ENCODE measurements around the gene TMX2. TPM values are rescaled to one million over a fixed set of nuclear protein-coding genes. Genes with fewer than 3 reads are reported as not detected.
A peak's percentile ranks its signal among the peaks of the same experiment; 100 is the strongest.

The TMX2 gene
- total RNA-seq, 1 donor: 47.8 TPM

GRCh38 chr11:57776577-57777210 is 64.3 kb downstream of the TMX2 start:
- Histone ChIP-seq H3K4me3 (ENCODE audit: insufficient read depth, low read length) (no peak overlapping the region), H3K27ac (ENCODE audit: low read depth, low read length) (peak overlapping the region; percentile 96), H3K36me3 (ENCODE audit: insufficient read depth, low read length) (no peaks in the 10 kb centered on the region), H3K79me2 (ENCODE audit: insufficient read depth, low read length) (peaks cover 94% of the 10 kb centered on the region), H3K27me3 (ENCODE audit: insufficient read depth, low read length) (no peaks in the 10 kb centered on the region), H2AFZ (ENCODE audit: low read length) (no peak overlapping the region), H3K4me2 (ENCODE audit: insufficient read depth, low read length) (peak overlapping the region; percentile 73), H3K4me1 (ENCODE audit: insufficient read depth, low read length) (peaks cover 63% of the 10 kb centered on the region), H3K9me3 (ENCODE audit: low read depth, low read length) (no peaks in the 10 kb centered on the region), H4K20me1 (ENCODE audit: insufficient read depth, low read length) (peaks cover 62% of the 10 kb centered on the region)
- DNase-seq (ENCODE audit: insufficient read length, low spot score, missing footprints): no peak
- TF ChIP-seq CTCF (IDR thresholded peaks at IDR 0.05; ENCODE audit: extremely low read depth, low read depth, low read length): no peak

GRCh38 chr11:57777969-57778317 is 65.5 kb downstream of the TMX2 start:
- Histone ChIP-seq H3K4me3 (ENCODE audit: insufficient read depth, low read length) (peak overlapping the region; percentile 36), H3K27me3 (ENCODE audit: insufficient read depth, low read length) (no peaks in the 10 kb centered on the region), H3K27ac (ENCODE audit: low read depth, low read length) (peak overlapping the region; percentile 96), H2AFZ (ENCODE audit: low read length) (no peak overlapping the region), H3K4me2 (ENCODE audit: insufficient read depth, low read length) (peak overlapping the region; percentile 77), H3K79me2 (ENCODE audit: insufficient read depth, low read length) (peaks cover 94% of the 10 kb centered on the region), H4K20me1 (ENCODE audit: insufficient read depth, low read length) (peaks cover 53% of the 10 kb centered on the region), H3K36me3 (ENCODE audit: insufficient read depth, low read length) (no peaks in the 10 kb centered on the region), H3K4me1 (ENCODE audit: insufficient read depth, low read length) (peaks cover 52% of the 10 kb centered on the region), H3K9me3 (ENCODE audit: low read depth, low read length) (no peaks in the 10 kb centered on the region)
- TF ChIP-seq CTCF (IDR thresholded peaks at IDR 0.05; ENCODE audit: extremely low read depth, low read depth, low read length): no peak
- no peak for DNase-seq (ENCODE audit: insufficient read length, low spot score, missing footprints)

GRCh38 chr11:57778318-57779037 is 66.1 kb downstream of the TMX2 start:
- peak; percentile 90 for DNase-seq (ENCODE audit: insufficient read length, low spot score, missing footprints)
- no peaks in the 10 kb centered on the region for H3K27me3 ChIP-seq (ENCODE audit: insufficient read depth, low read length)
- H3K4me3 ChIP-seq (ENCODE audit: insufficient read depth, low read length): peak overlapping the region; percentile 36
- peak overlapping the region; percentile 96 for H3K27ac ChIP-seq (ENCODE audit: low read depth, low read length)
- H3K79me2 ChIP-seq (ENCODE audit: insufficient read depth, low read length): peaks cover 93% of the 10 kb centered on the region
- H2AFZ ChIP-seq (ENCODE audit: low read length): no peak overlapping the region
- no peaks in the 10 kb centered on the region for H3K36me3 ChIP-seq (ENCODE audit: insufficient read depth, low read length)
- no peaks in the 10 kb centered on the region for H3K9me3 ChIP-seq (ENCODE audit: low read depth, low read length)
- TF ChIP-seq CTCF (IDR thresholded peaks at IDR 0.05; ENCODE audit: extremely low read depth, low read depth, low read length): no peak
- H3K4me1 ChIP-seq (ENCODE audit: insufficient read depth, low read length): peaks cover 49% of the 10 kb centered on the region
- H4K20me1 ChIP-seq (ENCODE audit: insufficient read depth, low read length): peaks cover 48% of the 10 kb centered on the region
- peak overlapping the region; percentile 77 for H3K4me2 ChIP-seq (ENCODE audit: insufficient read depth, low read length)

- H3K4me2 ChIP-seq (ENCODE audit: insufficient read depth, low read length): peak overlapping the region; percentile 77
- peaks cover 94% of the 10 kb centered on the region for H3K79me2 ChIP-seq (ENCODE audit: insufficient read depth, low read length)
- DNase-seq (ENCODE audit: insufficient read length, low spot score, missing footprints): no peak
- H3K4me1 ChIP-seq (ENCODE audit: insufficient read depth, low read length): peaks cover 47% of the 10 kb centered on the region
- peaks cover 42% of the 10 kb centered on the region for H4K20me1 ChIP-seq (ENCODE audit: insufficient read depth, low read length)
- H3K9me3 ChIP-seq (ENCODE audit: low read depth, low read length): no peaks in the 10 kb centered on the region
- H3K4me3 ChIP-seq (ENCODE audit: insufficient read depth, low read length): no peak overlapping the region
- no peak for TF ChIP-seq CTCF (IDR thresholded peaks at IDR 0.05; ENCODE audit: extremely low read depth, low read depth, low read length)
- H3K27ac ChIP-seq (ENCODE audit: low read depth, low read length): peak overlapping the region; percentile 96
- no peaks in the 10 kb centered on the region for H3K27me3 ChIP-seq (ENCODE audit: insufficient read depth, low read length)
- H3K36me3 ChIP-seq (ENCODE audit: insufficient read depth, low read length): no peaks in the 10 kb centered on the region
- no peak overlapping the region for H2AFZ ChIP-seq (ENCODE audit: low read length)
These were observed 66.9 kb downstream of the TMX2 start for GRCh38 chr11:57779276-57779675.
